GM20000 (cell line): ENCODE results near the gene MAP3K14.

Experiments
- DNase-seq: peaks from one replicate; pipeline ENCODE4 v3.0.0; 2012; ENCODE audit warnings: low spot score
- CTCF ChIP-seq: IDR thresholded peaks from 2 replicates; pipeline ENCODE4 v1.5.1; 2012; ENCODE audit warnings: mild to moderate bottlenecking, control low read depth; ENCODE audit errors: extremely low read depth, missing control alignments

MAP3K14 gene

GRCh38 chr17:45318561-45319230 is 1.9 kb upstream of the MAP3K14 start:
- no peak for DNase-seq
- no peak for TF ChIP-seq CTCF

GRCh38 chr17:45317111-45317928 is 500 bp upstream of the MAP3K14 start:
- DNase-seq = peak; percentile 98
- TF ChIP-seq CTCF = no peak

- no peak for TF ChIP-seq CTCF
- no peak for DNase-seq
Observed at GRCh38 chr17:45315648-45316433, 979 bp downstream of the MAP3K14 start.

- DNase-seq = peak; percentile 53
- no peak for TF ChIP-seq CTCF
Observed at GRCh38 chr17:45314741-45315647, 1.8 kb downstream of the MAP3K14 start.

GRCh38 chr17:45313996-45314740 is 2.7 kb downstream of the MAP3K14 start:
- TF ChIP-seq CTCF = no peak

GRCh38 chr17:45313421-45313771 is 3.4 kb downstream of the MAP3K14 start:
- DNase-seq = no peak

More at GRCh38 chr17:45313996-45314740, 2.7 kb downstream of the MAP3K14 start:
- DNase-seq = no peak

More at GRCh38 chr17:45313421-45313771, 3.4 kb downstream of the MAP3K14 start:
- TF ChIP-seq CTCF = no peak
